NCI-H524 (cell line): ENCODE data around the gene TBC1D24.

ENCODE experiments used
- DNase-seq, 2 experiments: peaks; one replicate each; lab custom pipeline; 2025; lab: John Stamatoyannopoulos, UW

The TBC1D24 gene

DNA sequence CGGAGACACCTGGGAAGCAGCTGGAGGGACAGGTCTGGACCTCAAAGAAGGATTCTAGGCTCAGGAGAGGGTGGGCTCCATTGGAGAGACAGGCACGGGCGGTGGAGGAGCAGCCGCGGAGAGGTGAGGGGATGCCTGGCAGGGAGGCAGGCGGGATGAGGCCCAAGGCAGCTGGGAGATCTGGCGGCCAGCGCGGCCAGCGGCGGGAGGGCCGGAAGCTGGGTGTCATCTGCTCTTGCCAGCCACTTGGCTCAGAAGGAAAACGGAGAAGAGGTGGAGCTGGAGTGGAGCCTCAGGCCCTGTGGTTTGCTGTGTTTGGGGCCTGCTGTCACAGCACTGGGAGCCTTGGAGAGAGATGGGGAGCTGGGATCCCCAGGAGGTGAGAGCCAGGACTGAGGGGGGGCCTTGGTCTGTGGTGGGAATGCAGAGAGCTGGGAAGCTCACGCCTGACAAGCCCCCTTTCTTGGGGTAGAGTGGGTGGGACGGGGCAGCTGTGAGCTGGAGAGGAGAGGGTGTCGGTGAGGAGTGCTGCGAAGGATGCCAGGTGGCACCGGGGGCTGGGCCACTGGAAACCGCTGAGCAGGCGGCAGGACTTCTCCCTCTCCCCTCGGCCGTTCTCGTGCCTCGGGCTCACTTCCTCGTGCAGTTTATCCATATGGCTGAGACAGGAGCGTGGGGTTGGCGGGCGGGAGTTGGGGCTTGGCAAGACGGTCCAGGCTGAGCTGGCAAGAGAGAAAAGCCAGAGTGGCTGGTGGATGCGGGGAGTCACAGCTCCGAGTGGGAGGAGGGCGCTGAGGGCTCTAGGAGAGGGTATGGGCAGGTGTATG, 8.0 kb downstream of the TBC1D24 start:
- DNase-seq = peak; percentile 73 to 89

DNA sequence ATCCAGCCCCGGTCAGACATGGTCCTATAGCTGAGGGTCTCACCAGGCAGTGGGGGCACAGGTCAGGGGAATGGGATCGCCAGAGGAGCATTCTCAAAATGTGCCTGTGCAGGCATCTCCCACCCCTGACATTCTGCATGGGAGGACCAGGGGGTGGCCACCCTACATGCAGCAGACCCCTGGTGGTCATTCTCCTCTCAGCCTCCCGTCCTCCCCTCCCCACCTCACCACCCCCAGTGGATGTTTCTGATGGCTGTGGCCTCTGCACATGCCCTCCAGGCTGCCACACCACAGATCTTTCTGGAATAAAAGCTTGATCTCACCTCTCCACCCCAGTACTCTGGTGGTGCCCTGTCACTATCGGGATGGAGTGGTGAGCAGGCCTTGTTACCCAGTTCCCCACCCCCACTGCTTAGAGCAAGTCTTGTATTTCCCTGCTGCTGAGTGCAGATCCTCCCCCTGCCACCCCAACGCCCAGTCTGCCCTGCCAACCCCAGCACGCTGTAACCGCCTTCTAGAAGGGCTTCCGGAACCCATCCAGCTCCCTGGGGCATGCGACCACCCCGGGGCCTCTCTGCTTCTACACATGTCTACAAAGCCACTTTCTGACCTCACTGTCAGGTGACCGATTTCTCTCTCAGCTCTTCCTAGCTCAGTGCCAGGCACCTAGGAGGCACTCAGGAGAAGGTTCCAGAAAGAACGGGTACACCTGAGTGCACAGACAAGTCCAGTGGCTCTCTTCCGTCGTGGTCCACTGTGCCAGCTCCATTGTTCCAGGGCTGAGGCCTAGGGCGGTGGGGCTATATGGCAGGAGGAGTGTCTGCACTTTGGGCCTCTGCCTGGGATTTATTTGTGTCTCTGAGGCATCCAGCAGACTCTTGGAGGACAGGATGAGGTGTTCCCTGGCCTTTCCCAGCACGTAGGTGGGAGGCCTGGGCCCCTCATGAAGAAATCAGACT, 9.3 kb downstream of the TBC1D24 start:
- no peak for DNase-seq

DNA sequence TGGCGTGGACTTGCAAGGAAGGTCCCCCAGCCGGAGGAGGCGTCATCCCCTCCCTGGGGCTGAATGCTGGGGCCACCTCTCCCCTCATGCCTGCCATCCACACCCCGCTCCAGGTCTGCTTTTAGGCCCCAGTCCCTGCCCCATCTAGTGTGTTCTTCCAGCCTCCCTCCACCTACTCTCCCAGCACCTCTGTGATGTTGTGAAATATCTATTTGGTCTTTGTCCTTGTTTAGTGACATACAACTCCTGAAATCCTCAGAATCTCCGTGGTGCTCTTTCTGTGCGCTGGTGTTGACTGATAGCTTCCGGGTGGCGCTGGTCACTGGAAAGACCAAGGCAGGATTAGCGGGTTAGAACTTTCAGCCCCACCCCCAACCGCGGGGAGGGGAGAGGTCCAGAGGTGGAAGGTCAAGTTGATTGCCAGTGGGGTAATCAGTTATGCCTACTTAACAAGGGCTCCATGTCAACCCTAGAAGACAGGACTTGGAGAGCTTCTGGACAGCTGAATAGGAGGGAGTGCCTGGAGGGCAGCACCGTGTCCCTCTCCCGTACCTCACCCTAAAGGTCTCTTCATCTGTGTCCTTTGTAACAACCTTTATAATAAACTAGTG, 10.1 kb downstream of the TBC1D24 start:
- DNase-seq = no peak

DNA sequence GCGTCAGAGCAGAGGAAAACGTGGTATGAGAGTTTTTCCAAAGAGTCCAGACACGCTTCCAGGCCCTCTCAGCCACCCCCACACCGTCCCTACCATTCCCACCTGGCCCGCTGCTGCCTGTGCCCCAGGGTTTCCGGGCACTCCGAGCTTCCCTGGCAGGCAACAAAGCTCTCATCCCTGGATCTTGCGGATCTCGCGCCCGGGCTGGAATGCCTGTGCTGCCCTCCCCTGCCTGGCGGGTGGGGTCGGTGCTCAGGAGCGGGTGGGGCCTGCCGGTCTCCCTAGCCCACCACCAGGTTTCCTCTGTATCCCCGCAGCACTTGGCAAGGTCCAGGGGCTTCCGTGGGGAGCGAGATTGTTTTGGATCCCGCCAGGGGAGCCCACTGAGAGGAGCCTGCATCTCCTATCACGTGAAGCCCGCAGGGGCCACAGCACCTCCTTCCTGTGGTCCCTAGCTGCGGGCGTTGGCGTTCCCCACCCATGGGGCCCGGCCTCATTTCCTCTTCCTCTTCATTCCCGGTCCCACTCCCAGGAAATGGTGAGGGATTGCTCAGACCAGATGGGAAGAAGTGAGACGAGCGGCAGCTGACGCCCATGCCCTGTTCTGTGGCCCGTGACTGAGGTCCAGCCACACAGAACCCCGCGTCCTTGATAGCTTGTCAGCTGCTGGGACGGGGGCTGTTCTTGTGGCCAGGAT, 11.0 kb downstream of the TBC1D24 start:
- no peak for DNase-seq

DNA sequence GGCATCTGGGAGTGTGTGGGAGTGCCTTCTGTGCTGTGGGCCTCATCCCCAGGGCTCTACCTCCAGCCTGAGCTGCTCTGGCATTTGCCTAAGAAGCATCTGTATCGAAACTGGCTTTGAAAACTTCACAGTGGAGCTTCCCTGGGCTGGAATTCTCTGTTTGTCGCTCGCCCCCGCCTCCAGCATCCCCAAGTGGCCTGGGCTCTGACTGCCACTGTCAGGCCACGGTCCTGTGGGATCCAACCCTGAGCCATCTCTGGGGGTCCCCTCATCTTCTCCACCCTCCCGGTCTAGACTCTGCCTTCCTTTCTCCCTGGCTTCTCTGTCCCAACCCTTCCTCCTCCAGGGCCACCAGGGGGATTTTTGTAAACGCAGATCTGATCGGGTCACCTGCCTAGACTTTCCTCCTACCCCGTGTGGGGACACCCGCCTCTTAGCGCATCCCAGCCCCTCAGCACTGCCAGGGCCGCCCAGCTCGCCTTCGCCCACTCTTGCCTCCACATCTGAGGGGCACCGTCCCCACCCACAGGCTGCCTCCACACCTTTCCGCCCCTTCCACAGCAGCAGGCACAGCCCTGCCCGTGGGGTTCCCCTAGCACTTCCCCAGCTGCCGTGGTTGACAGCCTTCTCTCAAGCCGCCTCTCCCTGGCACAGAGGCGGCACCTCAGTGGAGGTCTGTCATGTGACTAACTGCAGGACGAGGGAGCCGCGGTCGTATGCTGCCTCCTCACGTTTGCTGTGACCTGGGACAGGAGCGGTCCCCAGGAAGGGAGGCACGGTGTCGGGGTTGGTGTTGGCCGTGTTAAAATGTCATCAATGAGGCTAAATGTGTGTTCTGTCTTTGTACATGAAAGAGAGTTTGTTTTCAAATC, 12.0 kb downstream of the TBC1D24 start:
- peak in 1 of 2 experiments; percentile 46 for DNase-seq

GRCh38 chr16:2487517-2487842, 12.6 kb downstream of the TBC1D24 start:
- no peak for DNase-seq

GRCh38 chr16:2487903-2488531, 13.1 kb downstream of the TBC1D24 start:
- DNase-seq = no peak

DNA sequence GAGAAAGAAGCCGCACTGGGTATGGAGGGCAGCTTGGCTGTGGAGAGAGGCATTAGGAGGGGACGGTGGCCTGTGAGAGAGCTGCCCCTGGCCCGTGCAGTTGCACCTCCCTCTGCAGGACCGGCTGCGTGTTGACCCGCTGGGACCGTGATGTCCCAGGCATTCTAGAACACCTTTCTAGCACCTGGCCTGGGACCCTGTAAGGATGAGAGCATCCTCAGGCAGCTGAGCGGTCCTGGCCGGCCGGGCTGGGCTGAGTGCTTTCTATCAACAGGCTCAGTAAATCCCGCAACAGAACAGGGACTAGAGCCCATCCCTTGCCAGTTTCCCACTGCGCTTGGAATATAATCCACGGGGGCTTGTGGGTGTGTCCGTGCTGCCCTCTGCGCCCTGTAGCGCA, 14.7 kb downstream of the TBC1D24 start:
- no peak for DNase-seq

DNA sequence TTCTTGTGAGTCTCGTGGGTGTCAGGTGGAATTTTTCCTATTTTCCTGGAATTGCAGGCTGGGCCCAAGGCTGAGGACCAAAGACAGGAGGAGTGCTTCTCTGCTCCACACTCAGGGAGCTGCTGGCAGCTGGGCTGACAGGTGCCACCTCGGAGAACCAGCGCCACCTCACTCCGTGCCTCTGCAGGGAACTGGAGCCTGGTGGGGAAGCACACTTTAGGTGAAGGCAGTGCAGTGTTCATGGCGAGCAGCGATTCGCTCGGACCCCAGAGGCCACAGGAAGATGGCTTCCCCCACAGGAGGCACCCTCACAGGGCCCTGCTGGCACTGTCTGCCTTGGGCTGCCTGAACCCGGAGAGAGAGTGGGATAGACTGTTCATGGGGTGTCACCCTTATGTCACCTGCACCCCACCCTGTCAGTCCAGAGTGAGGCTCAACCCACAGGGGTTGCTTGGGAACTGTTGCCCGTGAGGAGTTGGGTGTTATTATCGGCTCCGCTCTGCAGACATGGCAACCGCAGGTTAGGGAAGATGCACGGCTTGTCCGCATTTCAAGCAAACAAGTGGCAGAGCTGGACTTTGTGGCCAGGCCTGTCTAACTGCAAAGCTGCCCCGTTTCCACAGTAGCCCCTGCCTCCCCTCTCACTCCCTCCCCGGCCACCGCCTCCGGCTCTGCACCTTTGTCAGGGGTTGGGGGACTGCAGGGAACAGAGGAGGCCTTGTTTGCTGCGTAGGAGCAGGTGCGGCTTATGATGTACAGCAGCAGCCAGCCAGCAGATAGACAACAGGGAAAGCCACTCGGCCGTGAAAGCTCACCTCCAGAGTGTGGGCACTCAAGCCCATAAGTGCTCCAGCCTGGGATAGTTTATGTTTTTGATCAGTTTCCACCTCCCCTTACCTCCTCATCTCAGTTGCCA, 15.5 kb downstream of the TBC1D24 start:
- DNase-seq = peak; percentile 47 to 79

- DNase-seq = no peak
These were observed 17.4 kb downstream of the TBC1D24 start for GRCh38 chr16:2492292-2492691.

GRCh38 chr16:2493605-2494004, 18.7 kb downstream of the TBC1D24 start:
- DNase-seq = no peak

DNA sequence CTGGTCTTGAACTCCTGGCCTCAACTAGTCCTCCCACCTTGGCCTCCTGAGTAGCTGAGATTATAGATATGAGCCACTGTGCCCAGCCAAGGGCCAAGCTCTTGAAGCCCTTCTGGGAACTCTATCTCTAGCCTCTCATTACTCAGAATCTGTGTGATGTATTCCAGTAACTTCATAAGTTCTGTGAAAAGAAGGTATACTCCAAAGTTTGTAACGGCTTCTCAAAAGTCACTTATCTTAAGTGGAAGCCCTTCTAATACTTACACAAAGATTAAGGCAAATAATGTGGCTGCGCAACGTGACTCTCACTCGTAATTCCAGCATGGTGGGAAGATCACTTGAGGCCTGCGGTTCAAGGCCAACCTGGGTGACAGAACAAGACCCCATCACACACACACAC, 19.7 kb downstream of the TBC1D24 start:
- DNase-seq = no peak

- no peak for DNase-seq
These were observed 20.1 kb downstream of the TBC1D24 start for GRCh38 chr16:2495041-2495440.

DNA sequence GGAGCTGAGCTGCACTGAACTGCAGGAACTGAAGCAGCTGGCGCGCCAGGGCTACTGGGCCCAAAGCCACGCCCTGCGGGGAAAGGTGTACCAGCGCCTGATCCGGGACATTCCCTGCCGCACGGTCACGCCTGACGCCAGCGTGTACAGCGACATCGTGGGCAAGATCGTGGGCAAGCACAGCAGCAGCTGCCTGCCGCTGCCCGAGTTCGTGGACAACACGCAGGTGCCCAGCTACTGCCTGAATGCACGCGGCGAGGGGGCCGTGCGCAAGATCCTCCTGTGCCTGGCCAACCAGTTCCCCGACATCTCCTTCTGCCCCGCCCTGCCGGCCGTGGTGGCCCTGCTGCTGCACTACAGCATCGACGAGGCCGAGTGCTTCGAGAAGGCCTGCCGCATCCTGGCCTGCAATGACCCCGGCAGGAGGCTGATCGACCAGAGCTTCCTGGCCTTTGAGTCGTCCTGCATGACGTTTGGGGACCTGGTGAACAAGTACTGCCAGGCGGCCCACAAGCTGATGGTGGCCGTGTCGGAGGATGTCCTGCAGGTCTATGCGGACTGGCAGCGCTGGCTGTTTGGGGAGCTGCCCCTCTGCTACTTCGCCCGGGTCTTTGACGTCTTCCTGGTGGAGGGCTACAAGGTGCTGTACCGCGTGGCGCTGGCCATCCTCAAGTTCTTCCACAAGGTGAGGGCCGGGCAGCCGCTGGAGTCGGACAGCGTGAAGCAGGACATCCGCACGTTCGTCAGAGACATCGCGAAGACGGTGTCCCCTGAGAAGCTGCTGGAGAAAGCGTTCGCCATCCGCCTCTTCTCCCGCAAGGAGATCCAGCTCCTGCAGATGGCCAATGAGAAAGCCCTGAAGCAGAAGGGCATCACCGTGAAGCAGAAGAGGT, 21.5 kb downstream of the TBC1D24 start:
- DNase-seq = no peak

DNA sequence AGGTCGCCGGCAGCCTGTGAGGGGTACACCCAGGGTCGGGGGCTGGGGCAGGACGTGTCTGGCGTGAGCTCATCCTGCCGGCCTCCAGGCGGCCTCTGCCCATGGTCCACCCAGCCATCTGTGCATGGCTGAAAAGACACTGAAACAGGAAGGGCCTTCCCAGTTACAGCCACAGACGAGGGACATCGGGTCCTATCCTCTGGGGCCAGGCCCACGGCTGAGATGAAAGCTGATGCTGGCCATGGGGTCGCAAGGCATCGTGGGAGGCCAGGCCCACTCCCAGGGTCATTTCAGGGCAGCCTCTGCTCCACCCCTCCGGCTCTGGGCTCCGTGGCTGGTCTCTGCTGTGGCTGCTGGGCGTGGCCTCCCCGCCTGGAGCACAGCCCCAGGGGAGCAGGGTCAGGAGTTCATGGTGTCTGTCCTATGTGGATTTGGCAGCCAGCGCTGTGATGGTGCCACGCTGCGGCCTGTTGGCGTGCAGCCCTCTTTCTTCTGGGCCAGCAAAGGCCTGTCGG, 22.2 kb downstream of the TBC1D24 start:
- no peak for DNase-seq

- DNase-seq = no peak
These were observed 23.0 kb downstream of the TBC1D24 start for GRCh38 chr16:2497695-2498484.

GRCh38 chr16:2498531-2499253, 23.8 kb downstream of the TBC1D24 start:
- DNase-seq = no peak
